HepG2 (cell line): ENCODE data around the gene ANKS1A. TPM values are rescaled to one million over a fixed set of nuclear protein-coding genes. Genes with fewer than 3 reads are reported as not detected.

Experiments used
- ATAC-seq: fragments of 200-7000 bp; cut with Tn5 transposase; 3 replicates; pipeline ENCODE4 v1.9.1; 2020; ENCODE audit warnings: mild to moderate bottlenecking, moderate library complexity
- BruUV-seq: library from RNA; stranded (reverse); fragments of 400-500 nt; replicated peaks from 2 replicates; lab custom pipeline; 2021; lab: Mats Ljungman, UMichigan
- CTCF ChIA-PET: fragments of 300-600 bp; formaldehyde crosslinking; extraction: SDS; loops from one replicate; lab custom pipeline; 2021; ENCODE audit warnings: low total read pairs, inconsistent platforms, low intra/inter-chr PET ratio; lab: Yijun Ruan, JAX
- POLR2A ChIA-PET: fragments of 350-600 bp; sonication (Branson Sonifier 250); formaldehyde crosslinking; loops from one replicate; lab custom pipeline; 2020; ENCODE audit warnings: antibody characterized with exemption, inconsistent platforms; lab: Yijun Ruan, JAX
- DNase-seq: peaks from one replicate; pipeline ENCODE4 v3.0.0-alpha.2; 2015; ENCODE audit warnings: low spot score
- FAIRE-seq: peaks from 3 replicates; lab custom pipeline; 2011; peaks lifted over from hg19 to GRCh38; lab: Jason Lieb, UNC
- H2AFZ ChIP-seq: one replicate; pipeline ENCODE4 v1.6.1; 2011; ENCODE audit warnings: low read length, inconsistent platforms
- H3K27ac ChIP-seq: fragments of 300-600 bp; 3 replicates; pipeline ENCODE4 v1.8.0; 2011; ENCODE audit warnings: mixed run types, mild to moderate bottlenecking, mixed read lengths, low read length, inconsistent platforms; ENCODE audit not compliant: insufficient read depth; ENCODE audit errors: extremely low read length
- H3K27me3 ChIP-seq, 2 experiments: fragments of 200-600 bp in 1 of 2; 2 replicates in 1 of 2; 3 replicates in 1 of 2; pipeline versions ENCODE4 v1.6.0 to v1.8.0; 2011; ENCODE audit warnings: low read length in 2 of 2, mild to moderate bottlenecking in 2 of 2, moderate library complexity in 2 of 2, inconsistent platforms in 1 of 2; ENCODE audit not compliant: insufficient read depth in 2 of 2, control insufficient read depth in 1 of 2
- H3K36me3 ChIP-seq, 2 experiments: fragments of 200-600 bp in 1 of 2; replicated peaks in 1 of 2; 2 replicates in 1 of 2; 3 replicates in 1 of 2; pipeline versions ENCODE4 v1.5.1 to v1.8.0; 2011; ENCODE audit warnings: low read length in 2 of 2, inconsistent platforms in 1 of 2; ENCODE audit not compliant: insufficient read depth in 2 of 2, control insufficient read depth in 1 of 2
- H3K4me1 ChIP-seq: 2 replicates; pipeline ENCODE4 v1.5.1; 2012; ENCODE audit warnings: low read length, inconsistent platforms; ENCODE audit not compliant: insufficient read depth
- H3K4me2 ChIP-seq: 2 replicates; pipeline ENCODE4 v1.6.0; 2011; ENCODE audit warnings: low read depth, low read length, inconsistent platforms
- H3K4me3 ChIP-seq, 3 experiments: fragments of 200-600 bp in 1 of 3; sonication (generic), shearing (Covaris generic) in 1 of 3; replicated peaks in 1 of 3; 2 replicates each; pipeline ENCODE4 v1.5.1; 2011 to 2016; ENCODE audit warnings: low read length in 3 of 3, inconsistent platforms in 2 of 3, low read depth in 2 of 3, mild to moderate bottlenecking in 2 of 3, control low read depth in 1 of 3, mixed read lengths in 1 of 3; ENCODE audit not compliant: insufficient read depth in 1 of 3
- H3K79me2 ChIP-seq: one replicate; pipeline ENCODE4 v1.6.1; 2011; ENCODE audit warnings: low read length, inconsistent platforms; ENCODE audit not compliant: insufficient read depth
- H3K9ac ChIP-seq: 2 replicates; pipeline ENCODE4 v1.6.0; 2011; ENCODE audit warnings: mild to moderate bottlenecking, low read depth, low read length, inconsistent platforms; ENCODE audit not compliant: insufficient read depth
- H3K9me3 ChIP-seq: 2 replicates; pipeline ENCODE4 v1.5.1; 2012; ENCODE audit warnings: mild to moderate bottlenecking, low read length
- H4K20me1 ChIP-seq: 2 replicates; pipeline ENCODE4 v1.6.0; 2011; ENCODE audit warnings: inconsistent platforms, mild to moderate bottlenecking, low read length, moderate library complexity; ENCODE audit not compliant: insufficient read depth
- EZH2 ChIP-seq: conservative IDR thresholded peaks from 2 replicates; pipeline ENCODE4 v1.6.1; 2012; ENCODE audit warnings: mild to moderate bottlenecking, low read depth, low read length, moderate library complexity
- FIP1L1 ChIP-seq: fragments of 200-400 bp; formaldehyde crosslinking; IDR thresholded peaks from 2 replicates; pipeline ENCODE4 v1.6.1; 2018; ENCODE audit warnings: low read depth, mild to moderate bottlenecking, low read length, moderate library complexity, borderline replicate concordance; ENCODE audit not compliant: insufficient read depth
- FOXO1 ChIP-seq: sonication (generic); formaldehyde crosslinking; IDR thresholded peaks from 2 replicates; pipeline ENCODE4 v1.4.0; 2020; ENCODE audit warnings: missing genetic modification reagents
- GATAD1 ChIP-seq: IDR thresholded peaks from 2 replicates; pipeline ENCODE4 v1.6.1; 2016; ENCODE audit warnings: missing genetic modification reagents, missing compliant biosample characterization
- HBP1 ChIP-seq: IDR thresholded peaks from 2 replicates; pipeline ENCODE4 v1.6.1; 2016; ENCODE audit warnings: low read depth, control low read depth
- JUN ChIP-seq: sonication (generic); formaldehyde crosslinking; IDR thresholded peaks from 2 replicates; pipeline ENCODE4 v1.4.0; 2020; ENCODE audit warnings: mild to moderate bottlenecking, missing genetic modification reagents
- NAIF1 ChIP-seq: sonication (generic); formaldehyde crosslinking; IDR thresholded peaks from 2 replicates; pipeline ENCODE4 v1.5.0; 2020; ENCODE audit warnings: mild to moderate bottlenecking, missing genetic modification reagents, borderline replicate concordance
- NR2F1 ChIP-seq, 2 experiments: fragments of 450-650 bp in 1 of 2; formaldehyde crosslinking in 1 of 2; IDR thresholded peaks; 2 replicates each; pipeline versions ENCODE4 v1.5.0 to v1.6.1; 2016 to 2020; ENCODE audit warnings: mild to moderate bottlenecking in 1 of 2, missing compliant biosample characterization in 1 of 2, missing genetic modification reagents in 1 of 2, moderate library complexity in 1 of 2
- SUZ12 ChIP-seq: fragments of 150-350 bp; IDR thresholded peaks from 2 replicates; pipeline ENCODE4 v1.6.1; 2014; ENCODE audit warnings: low read depth, low read length
- ZMAT3 ChIP-seq: sonication (generic); formaldehyde crosslinking; conservative IDR thresholded peaks from 2 replicates; pipeline ENCODE4 v1.7.0; 2021; ENCODE audit warnings: missing genetic modification reagents
- ZNF121 ChIP-seq: sonication (generic); formaldehyde crosslinking; IDR thresholded peaks from 2 replicates; pipeline ENCODE4 v1.5.0; 2020; ENCODE audit warnings: mild to moderate bottlenecking, missing genetic modification reagents
- ZNF772 ChIP-seq: sonication (generic); formaldehyde crosslinking; IDR thresholded peaks from 2 replicates; pipeline ENCODE4 v1.5.0; 2020; ENCODE audit warnings: mild to moderate bottlenecking, missing genetic modification reagents
- WGBS: methylation state at CpG from one replicate; pipeline ENCODE4 v1.1.6; 2017; ENCODE audit warnings: low lambda C conversion rate; 5-methylcytosine and 5-hydroxymethylcytosine counted together
- in situ Hi-C: cut with HindIII; loops from 2 replicates; pipeline ENCODE4 v1.10.0; 2017; ENCODE audit warnings: low pct_unique_long_range_greater_than_20kb; ENCODE audit not compliant: extremely low pct_ligation_motif_present
- intact Hi-C: fragments of 100-400 bp; cut with micrococcal nuclease; formaldehyde crosslinking; loops from one replicate; pipeline ENCODE4 v1.10.0; 2022; ENCODE audit not compliant: unreplicated experiment
- polyA plus RNA-seq, 8 experiments: library from polyadenylated mRNA; depleted of rRNA in 3 of 8; stranded (reverse) in 7 of 8; unstranded in 1 of 8; fragments of >200 nt; fragmentation: Illumina TruSeq in 4 of 8; extraction: Trizol in 4 of 8; gene quantifications; 2 replicates each; pipeline versions ENCODE4 v1.2.1 to v1.2.3, GENCODE V29; 2011 to 2016; ENCODE audit warnings: low read depth in 4 of 8, missing spikeins in 1 of 8, mixed read lengths in 1 of 8; ENCODE audit not compliant: insufficient read depth in 1 of 8
- total RNA-seq, 5 experiments: library from RNA; depleted of rRNA; stranded (reverse); fragments of >200 nt; fragmentation: Illumina TruSeq; extraction: Trizol; gene quantifications; 2 replicates each; pipeline ENCODE4 v1.2.3, GENCODE V29; 2016; ENCODE audit warnings: low read depth in 1 of 5
- TF ChIP-seq, protein P1 (sequence below): IDR thresholded peaks from 2 replicates; pipeline ENCODE4 v1.6.1; 2012; ENCODE audit warnings: inconsistent platforms
- TF ChIP-seq, protein P2 (sequence below): fragments of 450-650 bp; IDR thresholded peaks from 2 replicates; pipeline ENCODE4 v1.6.1; 2017
- TF ChIP-seq, protein P3 (sequence below): sonication (generic); formaldehyde crosslinking; IDR thresholded peaks from 2 replicates; pipeline ENCODE4 v1.4.0; 2020; ENCODE audit warnings: missing genetic modification reagents
- TF ChIP-seq, protein P4 (sequence below): sonication (generic); formaldehyde crosslinking; IDR thresholded peaks from 2 replicates; pipeline ENCODE4 v1.8.0; 2023; ENCODE audit warnings: mild to moderate bottlenecking, missing genetic modification reagents

ANKS1A gene
- total and polyA plus RNA-seq, 2 of the 13 experiments (the other 11 are each of a cell fraction or from before 2014, with no cell fraction given) = 7.2 to 15.1 TPM

DNA sequence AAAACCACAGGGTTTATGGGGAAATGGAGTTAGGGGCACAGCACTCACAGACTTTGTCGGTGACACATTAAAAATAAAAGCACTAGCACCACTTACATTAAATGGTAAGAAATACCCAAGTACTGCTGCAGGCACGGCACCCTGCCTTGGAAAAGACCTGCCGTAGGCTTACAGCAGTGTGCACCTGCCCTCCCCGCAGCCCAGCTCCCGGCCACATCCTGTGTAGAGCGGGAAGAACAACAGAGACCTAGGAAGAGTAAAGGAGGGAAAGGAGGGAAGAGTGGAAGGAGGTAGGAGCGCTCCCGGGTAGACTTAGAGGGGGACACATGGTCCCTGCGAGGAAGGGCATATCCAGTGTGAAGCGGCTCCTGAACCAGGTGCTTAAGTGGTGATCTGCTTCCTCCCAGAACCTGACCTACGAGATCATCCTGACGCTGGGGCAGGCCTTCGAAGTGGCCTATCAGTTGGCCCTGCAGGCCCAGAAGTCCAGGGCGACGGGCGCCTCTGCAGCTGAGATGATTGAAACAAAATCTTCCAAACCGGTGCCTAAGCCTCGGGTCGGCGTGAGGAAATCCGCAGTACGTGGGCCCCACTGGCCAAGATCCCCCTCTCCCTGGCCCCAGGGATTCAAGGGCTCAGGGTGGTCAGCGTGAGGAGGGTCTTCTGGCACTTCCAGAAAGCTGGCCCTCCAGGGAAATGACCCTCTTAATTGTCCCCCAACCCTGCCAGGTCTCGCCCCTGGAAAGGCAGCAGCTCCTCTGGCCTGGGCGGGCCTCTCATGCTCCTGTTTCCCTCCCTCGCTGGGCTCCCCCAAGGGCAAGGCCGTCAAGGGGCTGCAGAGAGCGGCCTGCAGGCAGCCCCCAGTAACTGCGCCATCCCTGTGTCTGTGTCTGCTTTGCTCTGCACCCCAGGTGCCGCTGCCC is 196.6 kb downstream of the ANKS1A start (continued):
- no peak for TF ChIP-seq JUN (CRISPR knock-in tag)
- TF ChIP-seq FIP1L1 = no peak
- TF ChIP-seq, protein P1, sequence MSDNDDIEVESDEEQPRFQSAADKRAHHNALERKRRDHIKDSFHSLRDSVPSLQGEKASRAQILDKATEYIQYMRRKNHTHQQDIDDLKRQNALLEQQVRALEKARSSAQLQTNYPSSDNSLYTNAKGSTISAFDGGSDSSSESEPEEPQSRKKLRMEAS = no peak
- TF ChIP-seq FOXO1 (CRISPR knock-in tag) = no peak
- TF ChIP-seq, all 625 proteins: peak for 0

- H3K79me2 ChIP-seq = no peaks in the 10 kb centered on the region
- no peak overlapping the region for H2AFZ ChIP-seq
- no peaks in the 10 kb centered on the region for H3K4me1 ChIP-seq
- DNase-seq = no peak
- peaks cover 14 to 30% of the 10 kb centered on the region in 2 experiments; a peak in 4 of 5 replicates for H3K36me3 ChIP-seq
- in situ Hi-C loops (no loop called here), intact Hi-C loops (no loop called here)
- ChIA-PET CTCF (no interaction called here), POLR2A (no interaction called here)
- TF ChIP-seq GATAD1 (CRISPR knock-in tag) (no peak), HBP1 (CRISPR knock-in tag) (no peak), ZNF772 (CRISPR knock-in tag) (no peak), ZNF121 (CRISPR knock-in tag) (no peak), NR2F1 (CRISPR knock-in tag; IDR thresholded peaks at IDR 0.05) (no peak), SUZ12 (no peak), EZH2 (no peak), ZMAT3 (CRISPR knock-in tag) (no peak), NAIF1 (CRISPR knock-in tag) (no peak)
- TF ChIP-seq, protein P2, sequence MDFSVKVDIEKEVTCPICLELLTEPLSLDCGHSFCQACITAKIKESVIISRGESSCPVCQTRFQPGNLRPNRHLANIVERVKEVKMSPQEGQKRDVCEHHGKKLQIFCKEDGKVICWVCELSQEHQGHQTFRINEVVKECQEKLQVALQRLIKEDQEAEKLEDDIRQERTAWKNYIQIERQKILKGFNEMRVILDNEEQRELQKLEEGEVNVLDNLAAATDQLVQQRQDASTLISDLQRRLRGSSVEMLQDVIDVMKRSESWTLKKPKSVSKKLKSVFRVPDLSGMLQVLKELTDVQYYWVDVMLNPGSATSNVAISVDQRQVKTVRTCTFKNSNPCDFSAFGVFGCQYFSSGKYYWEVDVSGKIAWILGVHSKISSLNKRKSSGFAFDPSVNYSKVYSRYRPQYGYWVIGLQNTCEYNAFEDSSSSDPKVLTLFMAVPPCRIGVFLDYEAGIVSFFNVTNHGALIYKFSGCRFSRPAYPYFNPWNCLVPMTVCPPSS = no peak
- TF ChIP-seq, protein P3, sequence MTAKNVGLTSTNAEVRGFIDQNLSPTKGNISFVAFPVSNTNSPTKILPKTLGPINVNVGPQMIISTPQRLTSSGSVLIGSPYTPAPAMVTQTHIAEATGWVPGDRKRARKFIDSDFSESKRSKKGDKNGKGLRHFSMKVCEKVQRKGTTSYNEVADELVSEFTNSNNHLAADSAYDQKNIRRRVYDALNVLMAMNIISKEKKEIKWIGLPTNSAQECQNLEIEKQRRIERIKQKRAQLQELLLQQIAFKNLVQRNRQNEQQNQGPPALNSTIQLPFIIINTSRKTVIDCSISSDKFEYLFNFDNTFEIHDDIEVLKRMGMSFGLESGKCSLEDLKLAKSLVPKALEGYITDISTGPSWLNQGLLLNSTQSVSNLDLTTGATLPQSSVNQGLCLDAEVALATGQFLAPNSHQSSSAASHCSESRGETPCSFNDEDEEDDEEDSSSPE (CRISPR knock-in tag) = no peak
- TF ChIP-seq, protein P4, sequence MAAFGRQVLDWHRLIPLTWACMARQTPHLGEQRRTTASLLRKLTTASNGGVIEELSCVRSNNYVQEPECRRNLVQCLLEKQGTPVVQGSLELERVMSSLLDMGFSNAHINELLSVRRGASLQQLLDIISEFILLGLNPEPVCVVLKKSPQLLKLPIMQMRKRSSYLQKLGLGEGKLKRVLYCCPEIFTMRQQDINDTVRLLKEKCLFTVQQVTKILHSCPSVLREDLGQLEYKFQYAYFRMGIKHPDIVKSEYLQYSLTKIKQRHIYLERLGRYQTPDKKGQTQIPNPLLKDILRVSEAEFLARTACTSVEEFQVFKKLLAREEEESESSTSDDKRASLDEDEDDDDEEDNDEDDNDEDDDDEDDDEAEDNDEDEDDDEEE = no peak
- no peak overlapping the region for H3K4me3 ChIP-seq
- H3K27ac ChIP-seq = no peak overlapping the region
- no peak overlapping the region for H3K9ac ChIP-seq
- FAIRE-seq = no peak
- H3K9me3 ChIP-seq = no peaks in the 10 kb centered on the region
- H3K27me3 ChIP-seq = no peaks in the 10 kb centered on the region
- H3K4me2 ChIP-seq = no peak overlapping the region
- no TSS peak for BruUV-seq
- 97% methylated on average over 10 of the region's 10 CpGs for WGBS
- no peak for ATAC-seq
- no peaks in the 10 kb centered on the region for H4K20me1 ChIP-seq
Measured at GRCh38 chr6:35086282-35086632, 197.2 kb downstream of the ANKS1A start.
